ENCODE measurements around the gene POLD1. TPM values are rescaled to one million over a fixed set of nuclear protein-coding genes. Genes with fewer than 3 reads are reported as not detected.

POLD1 gene
- total RNA-seq, 2 donors from 2014 or later, result 106 to 127 TPM

DNA sequence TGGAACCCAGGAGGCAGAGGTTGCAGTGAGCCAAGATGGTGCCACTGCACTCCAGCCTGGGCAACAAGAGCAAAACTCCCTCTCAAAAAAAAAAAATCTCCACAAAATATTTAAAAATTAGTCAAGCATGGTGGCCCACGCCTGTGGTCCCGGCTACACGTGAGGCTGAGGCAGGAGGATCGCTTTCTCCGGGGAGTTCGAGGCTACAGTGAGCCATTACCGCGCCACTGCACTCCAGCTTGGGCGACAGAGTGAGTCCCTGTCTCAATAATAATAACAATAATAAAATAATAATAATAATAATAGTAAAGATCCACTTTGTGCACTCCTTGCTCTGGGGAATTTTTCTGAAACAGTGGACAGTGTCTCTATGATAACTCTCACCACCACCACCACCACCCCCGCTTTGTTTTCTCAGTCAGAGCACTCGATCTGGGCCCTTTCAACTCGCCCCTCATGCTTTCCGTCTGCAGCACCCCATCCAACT, 27.4 kb upstream of the POLD1 start:
- H3K36me3 ChIP-seq (ENCODE audit: control insufficient read depth, insufficient read depth, low read length), result no peaks in the 10 kb centered on the region
- no peak overlapping the region for H3K27ac ChIP-seq (ENCODE audit: low read depth, low read length)
- no peaks in the 10 kb centered on the region for H3K4me1 ChIP-seq (ENCODE audit: control insufficient read depth, insufficient read depth, low read length)
- no peak overlapping the region for H3K4me3 Mint-ChIP-seq
- H3K9me3 Mint-ChIP-seq, result no peaks in the 10 kb centered on the region
- H3K27ac Mint-ChIP-seq, result no peak overlapping the region
- H3K27me3 ChIP-seq (ENCODE audit: control insufficient read depth, insufficient read depth, low read length, poor library complexity, severe bottlenecking), result no peaks in the 10 kb centered on the region
- no peak overlapping the region for H3K9ac ChIP-seq (ENCODE audit: extremely low read depth, low read length, poor library complexity, severe bottlenecking)
- H3K27me3 Mint-ChIP-seq (ENCODE audit: insufficient read depth), result peaks cover 2% of the 10 kb centered on the region
- no peak for TF ChIP-seq CTCF (conservative IDR thresholded peaks at IDR 0.05)
- WGBS, 2 experiments (ENCODE audit: insufficient coverage in 1 of 2, insufficient read length in 1 of 2), result 51 to 69% methylated on average over 7 to 12 of the region's 13 CpGs
- peaks cover 2% of the 10 kb centered on the region for H3K4me1 Mint-ChIP-seq
- H3K36me3 Mint-ChIP-seq (ENCODE audit: low read depth), result no peaks in the 10 kb centered on the region
- H3K4me3 ChIP-seq (ENCODE audit: low read length), result no peak overlapping the region
- no peaks in the 10 kb centered on the region for H3K9me3 ChIP-seq (ENCODE audit: control insufficient read depth, low read length)
- DNase-seq, result no peak

- Histone ChIP-seq H3K9ac (ENCODE audit: extremely low read depth, low read length, poor library complexity, severe bottlenecking) (no peak overlapping the region), H3K27ac (ENCODE audit: low read depth, low read length) (no peak overlapping the region), H3K36me3 (ENCODE audit: control insufficient read depth, insufficient read depth, low read length) (no peaks in the 10 kb centered on the region), H3K27me3 (ENCODE audit: control insufficient read depth, insufficient read depth, low read length, poor library complexity, severe bottlenecking) (no peaks in the 10 kb centered on the region), H3K4me3 (ENCODE audit: low read length) (no peak overlapping the region), H3K4me1 (ENCODE audit: control insufficient read depth, insufficient read depth, low read length) (no peaks in the 10 kb centered on the region), H3K9me3 (ENCODE audit: control insufficient read depth, low read length) (no peaks in the 10 kb centered on the region)
- H3K4me1 Mint-ChIP-seq, result peaks cover 8% of the 10 kb centered on the region
- 65 to 71% methylated on average over 29 to 54 of the region's 54 CpGs for WGBS, 2 experiments (ENCODE audit: insufficient coverage in 1 of 2, insufficient read length in 1 of 2)
- H3K27me3 Mint-ChIP-seq (ENCODE audit: insufficient read depth), result peaks cover 2% of the 10 kb centered on the region
- TF ChIP-seq CTCF (conservative IDR thresholded peaks at IDR 0.05), result peak; percentile 94
- H3K27ac Mint-ChIP-seq, result no peak overlapping the region
- DNase-seq, result peak; percentile 93
- H3K9me3 Mint-ChIP-seq, result no peaks in the 10 kb centered on the region
- no peak overlapping the region for H3K4me3 Mint-ChIP-seq
- no peaks in the 10 kb centered on the region for H3K36me3 Mint-ChIP-seq (ENCODE audit: low read depth)
These were observed 26.7 kb upstream of the POLD1 start for GRCh38 chr19:50357178-50358100.

- Mint-ChIP-seq H3K4me3 (no peak overlapping the region), H3K4me1 (peaks cover 16% of the 10 kb centered on the region), H3K36me3 (ENCODE audit: low read depth) (no peaks in the 10 kb centered on the region), H3K27me3 (ENCODE audit: insufficient read depth) (peaks cover 2% of the 10 kb centered on the region), H3K9me3 (no peaks in the 10 kb centered on the region), H3K27ac (no peak overlapping the region)
- H3K9me3 ChIP-seq (ENCODE audit: control insufficient read depth, low read length), result no peaks in the 10 kb centered on the region
- H3K9ac ChIP-seq (ENCODE audit: extremely low read depth, low read length, poor library complexity, severe bottlenecking), result no peak overlapping the region
- DNase-seq, result no peak
- H3K4me1 ChIP-seq (ENCODE audit: control insufficient read depth, insufficient read depth, low read length), result no peaks in the 10 kb centered on the region
- no peaks in the 10 kb centered on the region for H3K27me3 ChIP-seq (ENCODE audit: control insufficient read depth, insufficient read depth, low read length, poor library complexity, severe bottlenecking)
- no peak for TF ChIP-seq CTCF (conservative IDR thresholded peaks at IDR 0.05)
- H3K36me3 ChIP-seq (ENCODE audit: control insufficient read depth, insufficient read depth, low read length), result no peaks in the 10 kb centered on the region
- H3K27ac ChIP-seq (ENCODE audit: low read depth, low read length), result no peak overlapping the region
- H3K4me3 ChIP-seq (ENCODE audit: low read length), result no peak overlapping the region
- 92 to 98% methylated on average over 45 to 54 of the region's 54 CpGs for WGBS, 2 experiments (ENCODE audit: insufficient coverage in 1 of 2, insufficient read length in 1 of 2)
These were observed 25.4 kb upstream of the POLD1 start for GRCh38 chr19:50358483-50359327.
